GM19468 (cell line): Measurements from ENCODE around the gene GPR137.
A peak's percentile ranks its signal among the peaks of the same experiment; 100 is the strongest.

Experiments used
- ATAC-seq: cut with Tn5 transposase; IDR thresholded peaks from one replicate; pipeline ENCODE4 v1.9.1; 2021; ENCODE audit warnings: mild to moderate bottlenecking, moderate library complexity, moderate number of reproducible peaks; ENCODE audit not compliant: unreplicated experiment; ENCODE audit errors: extremely low read depth

GPR137 gene

DNA sequence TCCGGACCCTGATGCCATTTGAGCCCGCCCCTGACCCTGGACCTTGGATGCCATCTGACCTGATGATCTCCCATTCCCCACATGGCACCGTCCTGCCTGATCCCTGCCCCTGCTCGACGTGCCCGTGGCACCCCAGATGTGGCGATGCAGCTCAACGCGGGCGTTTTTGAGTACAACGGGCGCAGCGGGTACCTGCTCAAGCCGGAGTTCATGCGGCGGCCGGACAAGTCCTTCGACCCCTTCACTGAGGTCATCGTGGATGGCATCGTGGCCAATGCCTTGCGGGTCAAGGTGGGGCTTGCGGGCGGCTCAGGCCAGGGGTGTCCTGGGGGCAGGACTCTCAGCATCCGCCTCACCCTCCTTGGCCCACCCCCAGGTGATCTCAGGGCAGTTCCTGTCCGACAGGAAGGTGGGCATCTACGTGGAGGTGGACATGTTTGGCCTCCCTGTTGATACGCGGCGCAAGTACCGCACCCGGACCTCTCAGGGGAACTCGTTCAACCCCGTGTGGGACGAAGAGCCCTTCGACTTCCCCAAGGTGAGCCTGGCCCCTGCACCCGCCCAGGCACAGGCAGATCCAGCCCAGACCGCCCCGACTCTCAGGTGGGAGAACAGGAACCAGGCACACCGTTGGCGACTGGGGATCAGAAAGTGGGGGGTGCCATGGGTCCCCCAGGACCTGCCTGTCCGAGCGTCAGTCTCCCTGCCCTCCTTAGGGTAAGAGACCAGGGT lies 23.2 kb upstream of the GPR137 start:
- ATAC-seq: no peak

DNA sequence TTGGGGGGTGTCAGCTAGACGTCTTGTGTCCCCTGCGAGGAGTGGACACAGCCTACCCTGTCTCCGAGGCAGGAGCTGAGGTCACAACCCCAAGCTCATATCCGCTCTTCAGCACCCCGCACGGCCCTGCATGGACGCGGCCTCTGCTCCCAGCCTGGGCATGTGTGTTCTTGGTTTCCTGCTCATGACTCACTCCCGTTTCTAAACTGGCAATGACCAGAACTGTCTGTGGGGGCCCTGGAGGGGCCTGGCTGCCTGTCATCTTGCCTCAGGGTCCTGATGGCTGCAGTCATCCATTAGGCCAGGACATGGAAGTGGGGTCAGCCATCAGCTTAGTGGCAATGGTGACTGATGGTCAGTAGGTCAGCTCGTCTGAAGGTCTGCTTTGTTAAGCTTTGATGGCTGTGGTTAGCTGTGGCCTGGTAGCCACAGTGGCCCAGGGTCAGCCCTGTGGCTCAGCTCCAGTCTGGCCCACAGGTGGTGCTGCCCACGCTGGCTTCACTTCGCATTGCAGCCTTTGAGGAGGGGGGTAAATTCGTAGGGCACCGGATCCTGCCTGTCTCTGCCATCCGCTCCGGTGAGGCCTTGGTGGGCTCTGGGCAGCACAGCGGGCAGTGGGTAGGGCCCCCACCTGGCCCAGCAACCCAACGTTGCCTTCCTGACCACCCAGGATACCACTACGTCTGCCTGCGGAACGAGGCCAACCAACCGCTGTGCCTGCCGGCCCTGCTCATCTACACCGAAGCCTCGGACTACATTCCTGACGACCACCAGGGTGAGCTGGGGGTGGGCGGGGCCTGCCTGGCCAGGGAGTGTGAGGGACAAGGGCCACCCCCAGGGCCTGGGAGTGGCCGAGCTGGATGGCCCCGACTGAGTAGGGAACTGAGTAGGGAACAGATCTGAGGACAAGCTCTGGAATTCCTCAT lies 22.4 kb upstream of the GPR137 start:
- ATAC-seq: no peak

DNA sequence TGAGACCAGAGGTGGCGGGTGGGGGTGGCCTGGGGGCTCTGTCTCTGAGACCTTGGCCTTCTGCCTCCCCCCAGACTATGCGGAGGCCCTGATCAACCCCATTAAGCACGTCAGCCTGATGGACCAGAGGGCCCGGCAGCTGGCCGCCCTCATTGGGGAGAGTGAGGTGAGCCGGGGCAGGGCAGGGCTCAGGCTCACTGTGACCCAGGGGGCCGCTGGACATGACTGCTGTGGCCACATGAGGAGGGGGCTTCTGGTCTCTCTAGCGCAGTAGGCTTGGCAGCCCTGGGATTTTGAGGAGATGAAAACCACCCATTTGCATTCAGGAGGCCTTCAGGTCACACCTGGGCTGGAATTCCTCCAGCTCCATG lies 21.7 kb upstream of the GPR137 start:
- no peak for ATAC-seq

DNA sequence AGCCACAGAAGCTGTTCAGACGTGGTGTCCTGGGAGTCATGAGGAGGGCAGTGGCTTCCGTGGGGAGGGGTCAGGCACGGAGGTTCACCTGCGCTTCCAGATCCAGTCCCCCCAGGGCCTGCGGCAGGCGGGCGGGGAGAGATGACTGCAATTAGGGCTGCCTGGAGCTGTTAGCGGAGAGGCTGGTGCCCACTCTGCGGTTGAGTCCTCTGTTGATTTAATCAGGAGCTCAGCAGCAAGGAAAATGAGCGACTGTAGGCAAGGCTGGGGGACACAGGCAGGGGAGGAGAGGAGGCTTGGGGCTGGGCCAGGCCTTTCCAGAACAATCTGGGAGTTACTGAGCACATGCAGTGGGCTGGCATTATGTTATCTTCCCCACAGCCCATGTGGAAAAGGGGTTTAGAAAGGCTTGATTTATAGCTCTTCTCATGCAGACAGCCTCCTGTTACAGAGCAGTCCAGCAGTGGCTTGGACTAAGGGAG lies 21.2 kb upstream of the GPR137 start:
- no peak for ATAC-seq

DNA sequence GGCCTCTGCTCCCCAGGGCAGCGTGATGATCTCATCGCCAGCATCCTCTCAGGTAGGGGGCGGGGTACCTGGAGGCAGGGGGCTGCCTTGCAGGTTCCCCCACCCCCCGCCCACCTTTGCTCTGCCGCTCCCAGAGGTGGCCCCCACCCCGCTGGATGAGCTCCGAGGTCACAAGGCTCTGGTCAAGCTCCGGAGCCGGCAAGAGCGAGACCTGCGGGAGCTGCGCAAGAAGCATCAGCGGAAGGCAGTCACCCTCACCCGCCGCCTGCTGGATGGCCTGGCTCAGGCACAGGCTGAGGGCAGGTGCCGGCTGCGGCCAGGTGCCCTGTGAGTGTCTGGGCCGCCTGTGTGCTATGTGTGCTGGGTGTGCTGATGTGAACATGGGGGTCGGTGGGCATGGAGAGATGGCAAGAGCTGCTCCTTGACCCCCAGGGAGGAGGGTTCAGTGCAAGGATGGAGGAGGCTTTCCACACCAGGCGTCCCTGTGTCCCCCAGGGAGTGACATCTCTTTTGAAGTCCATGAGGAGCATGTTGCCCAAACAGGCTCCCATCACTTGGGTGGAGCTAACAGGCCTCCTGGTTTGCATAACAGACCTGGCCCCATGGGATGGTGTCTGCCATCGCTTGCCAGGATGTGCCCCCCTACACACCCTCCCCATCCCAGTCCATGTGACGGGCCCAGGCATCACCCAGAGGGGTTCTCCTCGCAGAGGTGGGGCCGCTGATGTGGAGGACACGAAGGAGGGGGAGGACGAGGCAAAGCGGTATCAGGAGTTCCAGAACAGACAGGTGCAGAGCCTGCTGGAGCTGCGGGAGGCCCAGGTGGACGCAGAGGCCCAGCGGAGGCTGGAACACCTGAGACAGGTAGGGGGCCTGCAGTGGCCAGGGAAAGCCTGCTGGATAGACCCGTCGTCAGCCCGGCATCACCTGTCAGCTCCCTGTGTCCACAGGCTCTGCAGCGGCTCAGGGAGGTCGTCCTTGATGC lies 20.2 kb upstream of the GPR137 start:
- no peak for ATAC-seq

DNA sequence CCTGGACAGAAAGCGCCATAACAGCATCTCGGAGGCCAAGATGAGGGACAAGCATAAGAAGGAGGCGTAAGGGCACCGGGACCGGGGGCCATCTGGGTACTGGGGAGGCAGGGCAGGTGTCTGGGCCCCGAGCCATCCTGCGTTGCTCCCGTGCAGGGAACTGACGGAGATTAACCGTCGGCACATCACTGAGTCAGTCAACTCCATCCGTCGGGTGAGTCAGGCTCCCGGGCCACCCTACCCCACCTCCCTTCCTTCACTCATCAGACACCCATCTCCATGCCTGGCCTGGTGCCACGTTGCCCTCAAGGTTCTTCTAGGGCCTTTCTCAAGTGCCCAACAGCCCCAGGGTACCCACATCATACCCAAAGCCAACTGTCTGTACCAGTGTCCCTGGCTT lies 19.3 kb upstream of the GPR137 start:
- no peak for ATAC-seq

DNA sequence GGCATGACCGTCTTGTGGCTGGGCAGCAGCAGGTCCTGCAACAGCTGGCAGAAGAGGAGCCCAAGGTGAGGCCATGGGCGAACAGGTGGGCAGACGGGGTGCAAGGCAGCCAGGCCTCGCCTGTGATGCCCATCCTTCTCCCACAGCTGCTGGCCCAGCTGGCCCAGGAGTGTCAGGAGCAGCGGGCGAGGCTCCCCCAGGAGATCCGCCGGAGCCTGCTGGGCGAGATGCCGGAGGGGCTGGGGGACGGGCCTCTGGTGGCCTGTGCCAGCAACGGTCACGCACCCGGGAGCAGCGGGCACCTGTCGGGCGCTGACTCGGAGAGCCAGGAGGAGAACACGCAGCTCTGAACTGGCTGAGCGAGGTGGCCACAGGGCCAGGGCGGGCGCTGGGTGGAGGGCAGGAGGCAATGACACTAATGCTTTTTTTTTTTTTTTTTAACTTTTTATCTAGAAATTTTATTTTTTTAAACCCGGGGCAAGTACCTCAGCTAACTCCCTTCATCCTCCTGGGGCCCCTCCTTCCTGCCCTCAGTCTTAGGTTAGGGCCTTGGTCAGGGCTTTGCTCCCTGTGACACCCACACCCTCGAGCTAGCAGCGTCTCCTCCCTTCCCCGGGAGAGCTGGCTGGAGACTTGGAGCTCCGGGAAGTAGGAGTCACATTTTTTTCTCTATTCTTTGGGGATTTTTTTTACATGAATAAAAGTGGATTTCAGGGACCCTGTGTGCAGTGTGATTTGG lies 18.3 kb upstream of the GPR137 start:
- no peak for ATAC-seq

DNA sequence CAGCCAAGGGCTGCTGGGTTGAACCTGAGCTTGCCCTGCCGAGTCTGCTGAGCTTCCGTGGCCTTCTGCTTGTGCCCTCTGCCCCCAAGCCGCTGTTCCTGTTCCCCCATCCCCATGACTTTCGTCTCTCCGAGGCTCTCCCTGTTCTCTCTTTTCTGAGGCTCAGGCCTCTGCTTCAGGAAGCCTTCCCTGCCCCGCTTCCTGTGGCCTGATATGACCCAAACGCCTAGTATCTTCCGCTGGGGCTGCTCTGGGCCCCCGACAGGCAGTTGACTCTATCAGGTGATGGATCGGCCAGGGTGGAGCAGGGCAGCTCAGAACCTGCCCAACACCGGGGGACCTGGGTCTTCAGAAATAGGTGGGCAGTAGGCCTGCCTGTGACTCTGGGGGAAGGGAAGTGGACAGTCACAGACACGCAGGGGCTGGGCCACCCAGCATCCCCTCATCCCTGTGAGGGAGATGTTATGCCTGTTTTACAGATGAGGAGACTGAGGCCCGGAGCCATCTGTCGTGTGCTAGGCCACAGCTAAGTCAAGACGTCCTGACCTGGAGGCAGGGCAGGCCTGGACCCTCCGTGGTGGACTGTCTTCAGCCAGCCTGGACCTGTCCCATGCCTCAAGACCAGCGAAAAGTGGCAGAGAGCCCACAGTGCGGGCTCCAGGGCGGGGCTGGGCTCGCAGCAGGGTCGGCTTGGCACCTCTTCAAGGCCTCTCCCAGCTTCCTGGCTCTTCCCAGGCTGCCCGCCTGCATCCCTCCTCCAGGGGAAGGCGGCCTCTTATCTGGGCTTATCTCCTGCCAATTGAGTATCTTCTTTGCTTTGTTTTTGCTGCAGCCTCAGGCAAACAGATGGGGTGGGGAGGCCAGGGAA lies 17.4 kb upstream of the GPR137 start:
- no peak for ATAC-seq

DNA sequence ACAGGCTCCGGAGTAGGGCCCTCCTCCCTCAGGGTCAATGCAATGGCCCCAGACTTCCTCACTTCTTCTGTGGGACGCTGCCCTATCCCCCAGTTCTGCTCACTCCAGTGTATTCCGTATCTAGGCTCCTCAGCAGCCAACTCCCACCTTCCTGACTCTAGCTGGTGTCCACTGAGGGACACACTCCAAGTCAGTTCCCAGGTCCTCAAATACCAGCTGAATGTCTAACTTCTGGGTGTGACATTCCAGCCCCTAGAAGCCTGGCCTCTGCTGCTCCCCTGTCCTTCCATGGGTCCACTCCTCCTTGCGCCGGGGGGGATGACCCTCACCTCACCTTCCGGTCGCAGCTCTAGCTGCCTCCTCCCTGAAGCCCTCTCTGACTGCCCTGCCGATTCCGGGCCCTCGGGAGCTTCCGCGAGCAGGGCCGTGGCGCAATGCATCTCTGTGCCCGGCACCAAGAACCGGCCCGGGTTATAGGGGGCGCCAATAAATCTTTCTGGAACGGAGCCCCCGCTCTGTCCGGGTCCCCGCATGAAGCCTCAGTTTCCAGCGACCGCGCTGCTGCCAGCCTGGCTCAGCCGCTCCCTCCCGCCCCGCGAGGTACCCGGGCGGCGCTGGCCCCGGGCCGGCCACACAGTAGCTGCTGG lies 16.6 kb upstream of the GPR137 start:
- ATAC-seq: peak; percentile 0

DNA sequence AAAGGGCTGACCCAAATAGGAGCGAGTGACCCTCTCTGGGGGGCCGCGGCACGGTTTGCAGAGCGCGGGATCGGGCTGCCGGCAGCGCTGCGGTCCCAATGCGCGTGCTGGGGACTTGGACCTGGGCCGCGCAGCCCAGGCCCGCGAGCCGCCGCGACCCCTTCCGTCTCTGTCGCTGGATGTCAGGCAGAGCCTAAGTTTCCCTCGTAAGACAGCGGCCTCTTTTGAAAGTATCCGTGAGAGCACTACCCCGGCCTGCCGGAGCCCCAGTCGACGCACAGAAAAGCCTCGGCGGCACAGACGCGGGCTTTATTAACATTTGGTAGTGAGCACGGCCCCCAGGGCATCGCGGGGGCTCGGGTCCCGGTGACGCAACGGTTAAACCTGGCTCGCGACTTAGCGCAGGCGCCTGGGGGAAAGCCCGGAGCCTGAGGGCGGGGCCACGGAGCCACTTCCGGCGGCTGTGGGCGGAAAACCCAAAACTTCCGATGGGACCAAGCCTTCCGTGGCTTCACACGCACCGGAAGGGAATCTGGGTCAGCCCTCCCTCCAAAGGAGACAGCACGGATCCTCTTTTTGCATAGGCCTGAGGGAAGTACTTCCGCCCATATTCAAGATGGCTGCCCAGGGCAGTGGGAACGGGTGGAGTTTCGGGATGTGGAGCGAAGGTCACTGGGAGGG lies 16.0 kb upstream of the GPR137 start:
- ATAC-seq: peak; percentile 53

DNA sequence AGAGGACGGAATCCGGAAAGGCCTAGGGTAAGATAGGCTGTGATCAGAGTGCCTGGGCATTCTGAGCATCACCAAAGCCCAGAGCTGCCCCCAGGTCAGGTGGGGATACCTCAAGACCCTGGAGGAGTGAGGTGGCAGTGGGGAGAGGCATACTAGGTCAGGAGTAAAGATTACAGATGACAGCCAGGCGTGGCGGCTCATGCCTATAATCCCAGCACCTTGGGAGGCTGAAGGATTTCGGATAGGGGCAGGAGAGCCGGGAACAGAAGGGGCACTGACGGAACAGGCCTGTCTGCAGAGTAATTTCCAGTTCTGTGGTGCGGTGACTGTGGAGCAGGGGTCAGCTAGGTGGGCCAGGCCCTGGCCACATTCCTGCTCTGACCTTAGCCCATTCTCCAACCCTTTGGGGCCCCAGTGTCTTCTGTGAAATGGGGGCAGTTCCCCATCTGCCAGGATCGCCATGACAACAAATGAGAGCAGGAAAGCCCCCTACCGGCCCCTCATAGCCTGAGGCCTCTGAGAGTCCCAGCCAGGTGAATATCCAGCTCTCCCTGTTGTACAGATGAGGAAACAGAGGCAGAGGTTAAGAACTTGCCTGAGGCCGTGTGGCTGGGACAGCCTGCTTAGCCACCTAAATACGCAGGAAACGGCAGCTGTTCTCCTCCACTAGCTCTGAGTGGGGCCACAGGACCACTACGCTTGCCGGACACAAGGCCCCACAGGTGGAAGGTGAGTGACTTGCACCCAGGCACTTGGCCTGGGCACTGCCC lies 10.4 kb upstream of the GPR137 start:
- ATAC-seq: no peak

DNA sequence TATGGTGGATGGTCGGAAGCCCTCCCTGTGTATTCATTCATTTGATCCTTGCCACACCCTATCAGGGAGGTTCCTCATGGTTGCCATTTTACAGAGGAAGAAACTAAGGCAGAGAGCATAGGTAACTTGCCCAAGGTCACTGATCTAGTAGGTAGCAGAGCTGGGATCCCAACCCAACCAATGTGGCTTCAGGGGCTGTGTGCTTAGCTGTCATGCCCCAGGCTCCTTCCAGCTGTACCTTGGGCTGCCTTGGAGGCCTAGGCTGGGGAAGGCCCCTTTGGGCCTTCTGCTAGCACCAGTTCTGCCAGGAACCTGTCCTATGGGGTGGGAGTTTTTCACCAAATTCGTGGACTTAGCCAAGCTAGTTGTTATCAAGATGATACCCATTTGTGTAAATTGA lies 9.8 kb upstream of the GPR137 start:
- ATAC-seq: no peak

DNA sequence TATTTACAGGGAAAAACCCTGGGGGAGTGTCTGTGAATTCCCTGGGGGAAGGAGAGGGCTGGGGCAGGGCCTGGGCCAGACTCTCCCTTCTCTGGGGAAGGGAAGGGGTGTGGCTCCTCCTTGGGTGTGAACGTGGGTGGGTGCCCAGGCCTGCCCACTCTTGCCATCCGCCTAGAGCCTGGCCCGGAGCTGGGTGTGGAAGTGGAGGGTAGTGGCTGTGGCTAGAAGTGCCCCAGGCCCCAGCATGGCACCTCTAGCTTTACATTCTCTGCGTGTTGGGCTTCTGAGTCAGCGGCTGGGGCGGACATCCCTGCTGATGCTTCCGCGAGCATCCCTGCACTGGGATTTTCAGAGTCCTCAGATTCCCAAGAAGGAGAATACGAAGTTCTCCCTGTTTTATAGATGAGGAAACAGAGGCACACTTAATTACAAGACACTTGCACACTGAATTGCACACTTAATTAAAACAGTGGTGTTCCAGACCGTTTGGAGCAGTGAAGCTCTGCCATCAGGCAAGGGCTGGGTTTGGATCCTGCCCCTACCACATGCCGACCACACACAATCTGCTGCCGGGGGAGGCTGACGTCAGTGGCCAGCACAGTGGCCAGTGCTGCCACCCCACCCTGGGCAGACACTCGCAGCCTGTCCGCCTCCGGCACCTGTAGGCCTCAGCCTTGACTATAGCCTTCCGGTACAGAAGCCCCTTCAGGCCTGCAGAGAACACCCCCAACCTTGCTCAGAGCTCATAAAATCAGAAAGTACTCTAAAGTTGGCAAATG lies 8.8 kb upstream of the GPR137 start:
- no peak for ATAC-seq

DNA sequence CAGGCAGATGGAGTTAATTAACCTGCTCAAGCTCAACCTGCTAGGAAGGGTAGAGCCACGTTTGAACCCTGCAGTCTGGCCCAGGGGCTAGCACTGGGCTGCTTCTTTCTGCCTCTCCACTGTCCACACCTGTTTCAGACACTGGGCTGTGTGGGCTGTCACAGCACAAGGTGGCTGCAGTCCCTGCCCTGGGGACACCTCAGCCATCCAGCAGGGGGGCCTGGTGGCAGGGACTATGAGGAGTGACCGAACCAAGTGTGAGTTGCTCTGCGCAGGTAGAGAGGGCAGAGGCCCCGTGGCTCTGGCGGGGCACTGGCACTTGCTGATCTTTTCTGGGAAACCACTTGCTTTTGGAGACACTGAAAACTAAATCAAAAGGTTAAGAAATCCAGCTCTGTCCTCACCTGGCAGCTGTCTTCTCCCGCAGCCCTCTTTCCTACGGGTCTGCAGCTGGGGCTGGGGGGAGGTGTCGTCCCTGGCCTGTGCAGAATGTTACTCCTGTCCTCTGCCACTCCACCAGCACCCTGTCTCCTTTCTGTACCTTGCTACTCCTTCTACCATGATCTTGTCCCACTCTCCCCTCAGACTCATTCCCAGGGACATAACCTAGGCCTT lies 7.0 kb upstream of the GPR137 start:
- no peak for ATAC-seq

DNA sequence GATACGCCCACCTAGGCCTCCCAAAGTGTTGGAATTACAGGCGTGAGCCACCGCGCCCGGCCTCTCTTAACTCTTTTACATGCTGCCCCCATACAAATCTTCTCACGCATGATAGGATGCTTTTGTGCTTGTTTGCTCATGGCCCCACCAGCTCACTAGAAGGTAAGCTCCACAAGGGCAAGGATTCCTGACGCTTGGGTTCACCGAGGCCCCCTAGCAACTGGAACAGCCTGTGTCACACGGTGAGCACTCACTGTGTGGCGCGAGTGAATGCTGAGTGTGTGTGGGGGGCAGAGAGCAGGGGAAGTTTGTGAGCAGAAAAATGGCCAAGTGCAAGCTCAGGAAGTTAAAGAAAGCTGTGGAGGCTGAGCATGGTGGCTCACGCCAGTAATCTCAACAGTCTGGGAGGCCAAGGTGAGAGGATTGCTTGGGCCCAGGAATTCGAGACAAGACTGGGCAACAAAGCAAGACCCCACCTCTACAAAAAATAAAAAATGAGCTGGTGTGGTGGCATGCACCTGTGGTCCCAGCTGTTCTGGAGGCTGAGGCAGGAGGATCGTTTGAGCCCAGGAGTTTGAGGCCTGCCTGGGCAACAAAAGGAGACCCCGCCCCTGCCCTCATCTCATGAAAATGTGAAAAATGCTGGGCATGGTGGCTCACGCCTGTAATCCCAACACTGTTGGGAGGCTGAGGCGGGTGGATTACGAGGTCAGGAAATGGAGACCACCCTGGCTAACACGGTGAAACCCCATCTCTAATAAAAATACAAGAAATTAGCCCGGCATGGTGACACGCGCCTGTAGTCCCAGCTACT lies 3.5 kb upstream of the GPR137 start:
- no peak for ATAC-seq
